ENCODE data around the gene CMYA5. TPM values are rescaled to one million over a fixed set of nuclear protein-coding genes. Genes with fewer than 3 reads are reported as not detected.

CMYA5 gene
- total RNA-seq, 1 donor from 2014 or later, result 0.16 TPM

GRCh38 chr5:79694183-79694582 is 4.5 kb downstream of the CMYA5 start:
- peaks cover 2% of the 10 kb centered on the region for H3K36me3 Mint-ChIP-seq (ENCODE audit: unreplicated experiment)
- TF ChIP-seq CTCF (IDR thresholded peaks at IDR 0.05), result no peak
- H3K4me1 Mint-ChIP-seq (ENCODE audit: unreplicated experiment), result peaks cover 3% of the 10 kb centered on the region
- no peak overlapping the region for H3K27ac Mint-ChIP-seq (ENCODE audit: unreplicated experiment)
- H3K4me3 Mint-ChIP-seq (ENCODE audit: unreplicated experiment), result no peak overlapping the region
- DNase-seq (ENCODE audit: extremely low spot score, unreplicated experiment), result no peak
- H3K9me3 Mint-ChIP-seq (ENCODE audit: unreplicated experiment), result no peaks in the 10 kb centered on the region
- no peaks in the 10 kb centered on the region for H3K27me3 Mint-ChIP-seq (ENCODE audit: unreplicated experiment)

GRCh38 chr5:79694652-79695051 is 5.0 kb downstream of the CMYA5 start:
- TF ChIP-seq CTCF (IDR thresholded peaks at IDR 0.05), result no peak
- H3K27me3 Mint-ChIP-seq (ENCODE audit: unreplicated experiment), result no peaks in the 10 kb centered on the region
- H3K27ac Mint-ChIP-seq (ENCODE audit: unreplicated experiment), result no peak overlapping the region
- H3K9me3 Mint-ChIP-seq (ENCODE audit: unreplicated experiment), result no peaks in the 10 kb centered on the region
- no peaks in the 10 kb centered on the region for H3K4me1 Mint-ChIP-seq (ENCODE audit: unreplicated experiment)
- DNase-seq (ENCODE audit: extremely low spot score, unreplicated experiment), result no peak
- no peak overlapping the region for H3K4me3 Mint-ChIP-seq (ENCODE audit: unreplicated experiment)
- peaks cover 2% of the 10 kb centered on the region for H3K36me3 Mint-ChIP-seq (ENCODE audit: unreplicated experiment)

GRCh38 chr5:79695526-79695925 is 5.9 kb downstream of the CMYA5 start:
- H3K27ac Mint-ChIP-seq (ENCODE audit: unreplicated experiment), result no peak overlapping the region
- no peaks in the 10 kb centered on the region for H3K4me1 Mint-ChIP-seq (ENCODE audit: unreplicated experiment)
- no peak for DNase-seq (ENCODE audit: extremely low spot score, unreplicated experiment)
- H3K4me3 Mint-ChIP-seq (ENCODE audit: unreplicated experiment), result no peak overlapping the region
- no peaks in the 10 kb centered on the region for H3K27me3 Mint-ChIP-seq (ENCODE audit: unreplicated experiment)
- peaks cover 2% of the 10 kb centered on the region for H3K36me3 Mint-ChIP-seq (ENCODE audit: unreplicated experiment)
- no peaks in the 10 kb centered on the region for H3K9me3 Mint-ChIP-seq (ENCODE audit: unreplicated experiment)
- TF ChIP-seq CTCF (IDR thresholded peaks at IDR 0.05), result no peak

GRCh38 chr5:79697222-79698170 is 7.9 kb downstream of the CMYA5 start:
- no peak overlapping the region for H3K4me3 Mint-ChIP-seq (ENCODE audit: unreplicated experiment)
- H3K36me3 Mint-ChIP-seq (ENCODE audit: unreplicated experiment), result no peaks in the 10 kb centered on the region
- H3K4me1 Mint-ChIP-seq (ENCODE audit: unreplicated experiment), result no peaks in the 10 kb centered on the region
- TF ChIP-seq CTCF (IDR thresholded peaks at IDR 0.05), result no peak
- H3K27me3 Mint-ChIP-seq (ENCODE audit: unreplicated experiment), result no peaks in the 10 kb centered on the region
- H3K9me3 Mint-ChIP-seq (ENCODE audit: unreplicated experiment), result no peaks in the 10 kb centered on the region
- no peak overlapping the region for H3K27ac Mint-ChIP-seq (ENCODE audit: unreplicated experiment)
- no peak for DNase-seq (ENCODE audit: extremely low spot score, unreplicated experiment)

GRCh38 chr5:79699763-79700400 is 10.2 kb downstream of the CMYA5 start:
- DNase-seq (ENCODE audit: extremely low spot score, unreplicated experiment), result no peak
- Mint-ChIP-seq H3K4me3 (ENCODE audit: unreplicated experiment) (no peak overlapping the region), H3K27me3 (ENCODE audit: unreplicated experiment) (no peaks in the 10 kb centered on the region), H3K9me3 (ENCODE audit: unreplicated experiment) (no peaks in the 10 kb centered on the region), H3K36me3 (ENCODE audit: unreplicated experiment) (no peaks in the 10 kb centered on the region), H3K27ac (ENCODE audit: unreplicated experiment) (no peak overlapping the region), H3K4me1 (ENCODE audit: unreplicated experiment) (no peaks in the 10 kb centered on the region)
- no peak for TF ChIP-seq CTCF (IDR thresholded peaks at IDR 0.05)
